Esophagus squamous epithelium (tissue), 5 donors: ENCODE measurements around the gene IL18BP. TPM values are rescaled to one million over a fixed set of nuclear protein-coding genes. Genes with fewer than 3 reads are reported as not detected.

Experiments
- DNase-seq: peaks from one replicate; lab custom pipeline; 2025; lab: John Stamatoyannopoulos, UW
- H3K27ac ChIP-seq, 4 donors: fragments of 200-600 bp; sonication (generic); one replicate each; pipeline ENCODE4 v1.5.1; 2016 to 2019; ENCODE audit warnings: mild to moderate bottlenecking in 1 of 4
- H3K27me3 ChIP-seq, 4 donors: fragments of 200-600 bp; sonication (generic); 1 replicate in 3 of 4; 2 replicates in 1 of 4; pipeline versions ENCODE4 v1.5.1 to v1.6.0; 2017 to 2021; ENCODE audit warnings: antibody characterized with exemption in 1 of 4
- H3K36me3 ChIP-seq, 3 donors: fragments of 200-600 bp; sonication (generic); one replicate each; pipeline ENCODE4 v1.5.1; 2016 to 2019
- H3K4me1 ChIP-seq, 3 donors: fragments of 200-600 bp; sonication (generic); one replicate each; pipeline ENCODE4 v1.5.1; 2017 to 2019
- H3K4me3 ChIP-seq, 4 donors: fragments of 200-600 bp; sonication (generic); 1 replicate in 3 of 4; 2 replicates in 1 of 4; pipeline ENCODE4 v1.5.1; 2016 to 2019; ENCODE audit warnings: mild to moderate bottlenecking in 2 of 4, moderate library complexity in 1 of 4
- H3K9me3 ChIP-seq, 3 donors: fragments of 200-600 bp; sonication (generic); one replicate each; pipeline ENCODE4 v1.5.1; 2016 to 2019
- CTCF ChIP-seq, 6 experiments: fragments of 450-650 bp in 4 of 6; fragments of 200-600 bp in 2 of 6; sonication (generic) in 2 of 6; IDR thresholded peaks; one replicate each; pipeline ENCODE4 v1.5.1; 2016 to 2019; ENCODE audit warnings: antibody characterized with exemption in 6 of 6, mild to moderate bottlenecking in 4 of 6, moderate library complexity in 4 of 6
- POLR2A ChIP-seq, 4 donors: fragments of 450-650 bp; IDR thresholded peaks; one replicate each; pipeline ENCODE4 v1.6.1; 2017; ENCODE audit warnings: antibody characterized with exemption in 4 of 4, mild to moderate bottlenecking in 4 of 4, moderate library complexity in 3 of 4
- WGBS, 2 donors: methylation state at CpG; one replicate each; pipeline ENCODE4 v1.1.5; 2018; 5-methylcytosine and 5-hydroxymethylcytosine counted together
- intact Hi-C: fragments of 100-400 bp; cut with DNase I; formaldehyde crosslinking; loops from one replicate; pipeline ENCODE4 v1.15.0; 2022
- total RNA-seq, 4 donors: library from RNA; depleted of rRNA; stranded (reverse); fragments of >200 nt; gene quantifications; one replicate each; pipeline ENCODE4 v1.1.0, GENCODE V29; 2016
- donor health status: DM: yes; HTN: yes; CAD: no.

Gene IL18BP
- total RNA-seq, 4 donors from 2014 or later = 1.6 to 6.5 (median 4.8) TPM

- 10 to 14% methylated on average over 6 of the region's 6 CpGs for WGBS, 2 donors
- no peaks in the 10 kb centered on the region for H3K9me3 ChIP-seq
- H3K4me1 ChIP-seq = peaks cover 43 to 93% (median 51%) of the 10 kb centered on the region in 3 donors
- H3K27me3 ChIP-seq = no peaks in the 10 kb centered on the region
- peaks cover 4 to 16% (median 6%) of the 10 kb centered on the region in 3 donors for H3K36me3 ChIP-seq
- no peak for TF ChIP-seq POLR2A (IDR thresholded peaks at IDR 0.05)
- H3K27ac ChIP-seq = peak overlapping the region; percentile 86 to 99 (median 96)
- no peak for DNase-seq
- H3K4me3 ChIP-seq = peak overlapping the region; percentile 29 to 79 (median 62)
- intact Hi-C loops = loop anchor here (5.0 kb wide), 1 partner anchor 42 kb away; the partner anchor contains the start of genes LRRC51 and NUMA1
Measured at GRCh38 chr11:72039856-72040401, 41.2 kb downstream of the IL18BP start.

GRCh38 chr11:72040491-72041363 is 42.0 kb downstream of the IL18BP start:
- Histone ChIP-seq H3K4me3 (peak overlapping the region; percentile 29 to 79 (median 62)), H3K36me3 (peaks cover 0 to 11% (median 2%) of the 10 kb centered on the region in 3 donors), H3K9me3 (no peaks in the 10 kb centered on the region), H3K27ac (peak overlapping the region; percentile 86 to 99 (median 96)), H3K27me3 (no peaks in the 10 kb centered on the region), H3K4me1 (peaks cover 43 to 93% (median 51%) of the 10 kb centered on the region in 3 donors)
- no peak for TF ChIP-seq CTCF (IDR thresholded peaks at IDR 0.05)
- peak in 1 of 4 donors; percentile 51 for TF ChIP-seq POLR2A (IDR thresholded peaks at IDR 0.05)
- intact Hi-C loops = no loop called here
- WGBS, 2 donors = 1 to 3% methylated on average over 21 of the region's 23 CpGs
- DNase-seq = peak; percentile 32

GRCh38 chr11:72041364-72042063 is 42.8 kb downstream of the IL18BP start:
- WGBS, 2 donors = 1 to 3% methylated on average over 11 to 12 of the region's 23 CpGs
- Histone ChIP-seq H3K4me3 (peak overlapping the region; percentile 29 to 79 (median 62)), H3K36me3 (peaks cover 0 to 11% (median 4%) of the 10 kb centered on the region in 3 donors), H3K4me1 (peaks cover 43 to 89% (median 51%) of the 10 kb centered on the region in 3 donors), H3K27ac (peak overlapping the region; percentile 86 to 99 (median 96)), H3K27me3 (no peaks in the 10 kb centered on the region), H3K9me3 (no peaks in the 10 kb centered on the region)
- DNase-seq = no peak
- intact Hi-C loops = no loop called here
- peak in 3 of 4 donors; percentile 6 to 57 (median 33) for TF ChIP-seq POLR2A (IDR thresholded peaks at IDR 0.05)
- no peak for TF ChIP-seq CTCF (IDR thresholded peaks at IDR 0.05)

GRCh38 chr11:72042064-72042745 is 43.5 kb downstream of the IL18BP start:
- no peaks in the 10 kb centered on the region for H3K27me3 ChIP-seq
- DNase-seq = no peak
- TF ChIP-seq POLR2A (IDR thresholded peaks at IDR 0.05) (no peak), CTCF (IDR thresholded peaks at IDR 0.05) (no peak)
- H3K9me3 ChIP-seq = no peaks in the 10 kb centered on the region
- H3K4me3 ChIP-seq = peak overlapping the region; percentile 29 to 79 (median 62)
- 18 to 26% methylated on average over 4 to 5 of the region's 5 CpGs for WGBS, 2 donors
- H3K4me1 ChIP-seq = peaks cover 37 to 82% (median 51%) of the 10 kb centered on the region in 3 donors
- peaks cover 0 to 18% (median 4%) of the 10 kb centered on the region in 3 donors for H3K36me3 ChIP-seq
- intact Hi-C loops = no loop called here
- H3K27ac ChIP-seq = peak overlapping the region; percentile 86 to 99 (median 96)

- Histone ChIP-seq H3K4me1 (peaks cover 13 to 64% (median 18%) of the 10 kb centered on the region in 3 donors), H3K4me3 (no peak overlapping the region), H3K36me3 (peaks cover 0 to 45% (median 4%) of the 10 kb centered on the region in 3 donors), H3K27ac (peak overlapping the region in 2 of 4 donors; percentile 10 to 42), H3K9me3 (no peaks in the 10 kb centered on the region), H3K27me3 (no peaks in the 10 kb centered on the region)
- WGBS, 2 donors = 78 to 89% methylated on average over 1 to 2 of the region's 5 CpGs
- intact Hi-C loops = no loop called here
- DNase-seq = no peak
- TF ChIP-seq CTCF (IDR thresholded peaks at IDR 0.05) = no peak
- no peak for TF ChIP-seq POLR2A (IDR thresholded peaks at IDR 0.05)
Measured at GRCh38 chr11:72045849-72046248, 47.1 kb downstream of the IL18BP start.
